GM21423 (cell line): ENCODE measurements around the gene BCL2.

Experiments
- ATAC-seq: cut with Tn5 transposase; IDR thresholded peaks from one replicate; pipeline ENCODE4 v1.9.1; 2021; ENCODE audit warnings: mild to moderate bottlenecking, moderate library complexity; ENCODE audit not compliant: unreplicated experiment

Gene BCL2

DNA sequence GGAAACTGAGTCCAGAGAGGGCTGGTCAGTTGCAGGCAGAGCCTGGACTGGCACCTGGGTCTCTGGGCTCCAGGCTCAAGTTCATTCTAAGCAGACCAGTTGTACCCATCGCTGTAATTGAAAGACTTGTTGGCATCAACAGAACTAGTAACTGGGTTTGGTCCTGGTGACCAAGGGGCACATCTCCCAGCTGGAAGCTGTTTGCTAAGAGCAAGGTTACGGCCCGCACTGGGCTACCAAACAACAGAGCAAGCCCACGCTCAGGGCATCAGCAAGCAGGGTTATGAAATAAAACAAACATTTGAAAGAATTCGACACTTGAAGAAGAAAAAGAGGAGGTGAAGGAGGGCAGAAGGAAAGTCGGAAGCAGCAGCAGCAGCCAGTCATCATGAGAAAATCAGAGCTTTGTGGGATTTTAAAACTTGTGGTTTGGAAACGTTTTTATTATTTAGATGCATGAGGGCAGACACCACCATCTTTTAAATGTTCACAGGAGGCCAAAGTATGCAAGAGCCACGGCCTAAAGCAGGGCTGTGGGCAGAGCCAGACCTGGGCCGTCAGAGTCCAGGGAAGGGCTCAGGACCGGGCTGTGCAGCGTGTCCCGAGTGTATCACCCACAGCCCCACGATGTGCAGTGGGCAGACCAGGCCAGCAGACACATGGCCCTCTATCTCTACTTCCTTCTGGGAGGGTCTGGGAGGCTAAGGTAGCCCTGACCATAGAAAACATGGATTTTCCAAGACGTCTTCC is 220.3 kb downstream of the BCL2 start:
- peak; percentile 3 for ATAC-seq

DNA sequence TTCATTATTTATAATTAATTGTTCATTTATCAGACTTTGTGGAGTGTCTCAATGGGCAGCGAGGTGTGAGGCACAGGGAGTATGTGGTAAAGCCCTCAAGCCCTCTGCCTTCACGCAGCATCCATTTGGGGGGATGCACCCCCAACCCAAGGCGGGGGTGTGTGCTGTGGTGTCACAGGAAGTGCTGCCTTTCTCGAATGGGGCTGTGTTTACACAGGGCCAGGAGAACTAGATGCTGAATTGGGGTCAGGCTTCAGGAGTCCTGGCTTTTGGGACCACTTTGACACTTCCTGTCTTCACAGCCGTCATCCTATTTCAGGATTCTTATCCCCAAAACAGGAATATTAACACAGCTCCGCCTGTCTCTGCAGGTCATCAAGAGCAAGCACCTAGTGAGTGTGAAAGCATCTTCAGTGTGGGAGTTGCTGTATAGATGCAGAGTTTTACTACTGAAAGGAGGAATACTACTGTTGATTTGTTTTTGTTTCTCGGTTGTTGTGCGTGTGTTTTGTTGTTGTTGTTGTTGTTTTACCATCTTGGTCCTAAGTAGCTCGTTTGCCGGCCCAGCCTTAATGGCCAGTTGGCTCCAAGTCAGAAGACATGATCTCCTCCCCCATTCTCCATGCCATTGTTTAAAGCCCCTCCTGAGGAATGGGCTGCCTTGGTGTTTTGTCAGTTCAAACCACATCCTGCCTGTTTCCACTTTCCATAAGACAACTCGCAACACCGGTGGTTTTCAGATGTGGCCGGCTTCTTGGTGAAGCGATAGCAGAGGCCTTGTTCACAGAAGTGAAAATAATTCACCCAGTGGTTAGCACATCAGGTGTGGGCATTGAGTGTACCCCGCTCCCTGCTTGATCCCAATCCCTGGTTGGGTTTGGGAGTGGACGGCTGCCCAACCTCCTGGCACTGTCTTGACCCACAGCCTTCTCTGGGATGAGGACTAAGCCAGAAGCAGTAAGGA is 221.3 kb downstream of the BCL2 start:
- peak; percentile 65 for ATAC-seq

DNA sequence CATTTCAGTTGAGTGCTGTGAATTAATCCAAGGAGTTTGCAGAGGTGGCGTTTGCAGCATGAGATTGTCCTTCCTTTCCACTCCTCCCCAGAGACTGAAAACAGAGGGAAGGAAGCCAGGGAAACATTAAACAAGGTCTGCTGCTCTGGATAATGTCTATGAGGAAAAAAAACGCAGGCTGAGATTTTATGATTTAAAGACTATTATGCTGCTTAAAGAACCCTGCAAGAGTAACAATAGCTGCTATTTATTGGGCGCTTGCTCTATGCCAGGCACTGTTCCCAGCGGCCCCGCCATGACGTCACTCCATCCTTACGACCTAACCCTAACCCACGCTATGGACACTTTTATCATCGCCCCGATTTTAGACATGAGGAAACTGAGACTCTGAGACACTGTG is 222.4 kb downstream of the BCL2 start:
- ATAC-seq = no peak

DNA sequence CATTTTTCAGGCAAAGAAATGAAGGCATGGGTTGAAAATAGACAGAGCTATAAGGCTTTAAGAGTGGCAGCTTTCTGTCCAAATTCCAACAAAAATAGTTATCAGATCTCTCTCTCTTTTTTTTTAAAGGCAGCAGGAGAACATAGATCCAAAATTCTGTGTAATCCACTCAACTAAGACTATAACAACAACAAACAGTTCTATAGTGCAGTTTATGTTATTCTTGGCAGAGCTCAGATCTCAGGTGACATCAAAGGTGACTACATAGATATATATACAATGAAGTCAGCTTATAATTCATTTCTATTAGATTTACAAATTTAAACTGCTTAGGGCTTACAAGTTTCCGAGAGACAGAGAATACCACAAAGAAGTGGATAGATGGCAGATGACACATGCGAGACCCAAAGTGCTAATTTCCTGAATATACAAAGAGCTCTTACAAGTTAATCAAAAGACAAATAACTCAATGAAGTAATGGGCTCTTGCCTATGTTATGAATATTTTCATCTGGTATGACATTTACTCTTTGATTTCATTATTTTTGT is 223.2 kb downstream of the BCL2 start:
- ATAC-seq = no peak

DNA sequence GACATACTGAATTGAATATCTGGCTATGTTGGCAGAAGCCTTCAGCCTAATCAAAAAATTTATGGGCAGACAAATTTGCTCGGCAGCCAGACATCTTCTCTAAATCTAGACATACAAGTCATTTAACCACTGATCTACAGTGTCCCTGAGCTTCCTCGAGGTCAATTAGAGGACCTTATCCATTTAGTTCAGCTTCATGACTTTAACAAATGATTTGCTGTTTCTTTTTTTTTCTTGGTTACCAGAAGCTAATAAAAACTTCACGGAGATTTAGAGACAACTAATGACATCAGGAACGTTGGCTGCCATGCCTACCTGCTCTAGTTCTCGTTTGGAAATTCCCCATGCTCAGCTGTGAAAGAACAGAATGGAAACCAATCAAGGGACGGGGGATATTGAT is 223.8 kb downstream of the BCL2 start:
- ATAC-seq = no peak

DNA sequence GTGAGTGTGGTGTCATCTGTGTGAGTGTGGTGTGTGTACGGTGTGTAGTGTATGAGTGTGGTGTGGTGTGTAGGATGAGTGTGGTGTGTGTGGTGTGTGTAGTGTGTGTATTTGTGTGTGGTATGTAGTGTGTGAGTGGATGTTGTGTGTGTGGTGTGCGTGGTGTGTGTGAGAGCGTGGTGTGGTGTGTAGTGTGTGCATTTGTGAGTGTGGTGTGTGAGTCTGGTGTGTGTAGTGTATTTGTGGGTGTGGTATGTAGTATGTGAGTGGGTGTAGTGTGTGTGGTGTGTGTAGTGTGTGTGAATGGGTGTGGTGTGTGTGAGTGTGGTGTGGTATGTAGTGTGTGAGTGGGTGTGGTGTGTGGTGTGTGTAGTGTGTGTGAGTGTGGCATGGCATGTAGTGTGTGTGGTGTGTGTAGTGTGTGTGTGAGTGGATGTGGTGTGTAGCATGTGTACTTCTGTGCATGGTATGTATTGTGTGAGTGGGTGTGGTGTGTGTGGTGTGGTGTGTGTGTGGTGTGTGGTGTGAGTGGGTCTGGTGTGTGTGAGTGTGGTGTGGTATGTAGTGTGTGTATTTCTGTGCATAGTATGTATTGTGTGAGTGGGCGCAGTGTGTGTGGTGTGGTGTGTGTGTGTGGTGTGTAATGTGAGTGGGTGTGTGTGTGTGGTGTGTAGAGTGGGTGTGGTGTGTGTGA is 227.8 kb downstream of the BCL2 start:
- no peak for ATAC-seq

DNA sequence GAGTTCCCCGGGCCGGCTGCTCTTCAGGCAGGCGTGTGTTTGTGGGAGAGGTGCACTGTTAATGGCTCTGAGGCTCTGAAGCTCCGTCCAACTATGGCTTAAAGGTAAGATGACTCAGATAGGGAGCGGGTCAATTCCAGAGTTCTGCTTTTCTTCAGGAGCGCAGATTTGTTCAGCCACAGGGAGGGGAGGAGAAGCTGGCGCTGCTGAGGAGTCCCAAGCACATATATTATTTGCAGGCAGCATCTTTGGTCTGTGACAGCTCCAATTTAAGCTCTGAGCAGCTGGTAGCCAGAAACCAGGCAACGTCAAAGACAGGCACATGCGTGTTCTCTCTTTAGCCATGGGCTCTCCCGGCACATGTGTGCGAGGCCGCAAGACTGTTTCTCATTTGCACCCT is 229.2 kb downstream of the BCL2 start:
- no peak for ATAC-seq

DNA sequence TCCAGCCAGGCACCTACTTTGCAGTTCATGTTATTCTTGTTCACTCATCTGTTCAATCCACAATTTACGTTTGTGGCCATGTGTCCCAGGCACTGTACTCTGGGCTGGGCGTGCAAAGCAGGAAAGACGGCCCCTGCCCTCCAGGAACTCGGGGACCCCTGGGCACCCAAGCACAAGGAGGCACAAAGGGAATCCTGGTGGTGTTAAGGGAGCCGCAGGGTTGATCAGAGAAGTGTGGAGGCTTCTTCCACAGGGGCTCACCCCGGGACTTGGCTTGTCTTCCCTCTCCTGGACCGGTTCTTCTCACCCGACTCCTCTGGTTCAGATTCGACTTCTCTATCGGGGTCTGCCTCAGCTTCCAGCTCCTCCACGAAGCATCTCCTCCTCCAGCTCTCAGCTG is 230.5 kb downstream of the BCL2 start:
- no peak for ATAC-seq

DNA sequence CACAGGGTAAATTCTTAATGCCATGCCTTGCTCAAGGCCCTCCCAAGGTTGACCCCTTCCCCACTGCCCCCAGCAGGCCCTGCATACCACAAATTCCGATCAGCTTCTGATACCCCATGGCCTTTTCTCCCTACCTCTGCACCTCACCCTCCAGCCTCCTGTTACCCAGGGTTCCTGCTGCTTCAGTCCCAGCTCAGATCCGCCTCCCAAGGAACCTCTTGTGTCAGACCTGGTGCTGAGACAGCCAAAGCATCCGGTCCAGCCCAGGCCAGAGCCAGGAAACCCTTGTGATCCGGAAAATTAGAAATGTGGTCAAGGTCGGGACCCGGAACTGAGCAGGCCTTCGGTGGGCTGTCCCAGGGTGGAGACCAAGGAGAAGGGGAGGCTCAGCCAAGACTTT is 231.3 kb downstream of the BCL2 start:
- ATAC-seq = no peak

DNA sequence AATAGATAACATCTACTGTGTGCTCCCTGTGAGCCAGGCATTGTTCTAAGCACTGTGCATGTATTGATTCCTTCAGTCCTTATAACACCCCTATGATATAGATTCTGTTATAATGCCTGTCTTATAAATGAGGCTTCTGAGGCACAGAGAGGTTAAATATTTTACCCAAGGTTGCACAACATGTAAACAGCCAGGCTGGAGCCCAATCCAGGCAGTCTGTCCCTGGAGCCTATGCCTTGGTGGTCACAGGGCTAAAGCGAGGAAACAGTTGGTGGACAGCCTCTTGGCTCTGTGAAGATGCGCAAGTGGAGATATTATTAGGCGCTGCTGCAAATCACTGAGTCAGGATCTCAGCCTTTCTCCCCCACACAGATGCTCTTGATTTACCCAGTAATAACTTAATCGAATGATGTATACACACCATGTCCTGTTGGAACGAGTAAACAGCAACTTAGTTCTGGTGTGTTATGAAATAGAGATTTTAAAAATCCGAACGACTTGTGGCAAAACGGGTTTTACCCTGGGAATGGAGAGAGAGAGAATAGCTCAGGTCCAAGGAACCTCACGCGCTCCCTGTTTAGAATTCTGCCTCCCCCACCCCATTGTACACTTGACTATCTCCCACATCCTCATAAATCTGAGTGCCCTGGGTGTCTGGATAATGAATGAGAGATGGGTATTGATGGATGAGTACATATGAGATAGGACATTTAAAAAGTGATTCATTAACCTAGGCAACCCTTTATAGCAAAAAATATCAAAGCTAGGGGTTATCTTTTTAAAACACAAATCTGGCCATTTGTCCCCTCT is 231.9 kb downstream of the BCL2 start:
- no peak for ATAC-seq

DNA sequence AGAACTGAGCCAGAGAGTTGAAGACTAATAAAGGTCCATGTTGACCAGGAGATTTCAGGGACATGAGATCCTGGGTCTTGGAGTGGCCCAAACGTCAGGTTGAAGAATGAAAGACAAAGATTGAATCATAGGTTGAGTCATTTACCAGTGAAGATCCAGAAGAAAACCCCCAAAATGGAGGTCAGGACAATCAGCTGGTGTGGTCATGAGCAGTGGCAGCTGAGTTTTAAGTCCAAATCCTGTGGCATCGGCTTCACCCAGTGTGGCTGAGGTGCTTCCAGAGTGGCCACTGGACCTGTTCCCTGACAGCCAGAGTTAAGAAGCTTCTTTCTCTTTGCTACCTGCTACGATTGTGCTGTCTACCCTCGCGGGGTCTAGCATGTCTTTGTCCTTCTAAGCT is 234.0 kb downstream of the BCL2 start:
- ATAC-seq = no peak

DNA sequence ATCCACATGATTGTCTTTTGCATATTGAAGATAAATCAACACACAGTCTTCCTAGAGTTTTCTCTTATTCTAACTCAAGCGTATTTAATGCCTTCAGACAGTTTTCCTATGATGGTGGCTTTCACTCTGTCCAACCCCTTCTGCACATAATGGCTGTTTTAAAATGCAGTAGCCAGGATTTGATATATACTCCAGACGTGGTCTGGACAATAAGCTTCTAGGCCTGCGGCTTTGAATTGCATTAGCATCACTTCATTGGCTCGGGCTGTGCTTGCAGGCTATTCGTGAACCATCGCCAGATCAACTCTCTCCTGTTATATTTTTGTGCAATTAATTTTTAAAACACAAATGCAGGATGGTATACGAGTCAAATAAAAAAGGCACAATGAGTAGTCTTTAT is 235.3 kb downstream of the BCL2 start:
- ATAC-seq = no peak

DNA sequence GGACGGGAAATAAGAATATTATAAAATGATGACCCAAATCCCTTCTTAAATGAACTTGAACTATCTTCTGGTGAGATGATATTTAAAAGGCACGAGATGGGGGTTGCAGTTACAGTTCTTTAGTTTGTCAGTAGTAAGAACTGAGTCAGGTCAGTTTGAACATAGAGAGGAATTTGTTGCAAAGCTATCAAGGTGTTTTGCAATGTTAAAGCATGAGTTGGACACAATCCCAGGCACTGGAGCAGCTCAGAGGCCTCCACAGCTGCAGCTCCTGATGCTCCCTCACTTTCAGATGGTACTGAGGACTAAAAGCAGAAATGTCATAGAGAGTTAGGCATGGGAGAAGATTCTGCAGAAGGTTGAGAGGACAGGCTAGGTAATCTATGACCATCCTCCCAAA is 236.0 kb downstream of the BCL2 start:
- ATAC-seq = no peak

DNA sequence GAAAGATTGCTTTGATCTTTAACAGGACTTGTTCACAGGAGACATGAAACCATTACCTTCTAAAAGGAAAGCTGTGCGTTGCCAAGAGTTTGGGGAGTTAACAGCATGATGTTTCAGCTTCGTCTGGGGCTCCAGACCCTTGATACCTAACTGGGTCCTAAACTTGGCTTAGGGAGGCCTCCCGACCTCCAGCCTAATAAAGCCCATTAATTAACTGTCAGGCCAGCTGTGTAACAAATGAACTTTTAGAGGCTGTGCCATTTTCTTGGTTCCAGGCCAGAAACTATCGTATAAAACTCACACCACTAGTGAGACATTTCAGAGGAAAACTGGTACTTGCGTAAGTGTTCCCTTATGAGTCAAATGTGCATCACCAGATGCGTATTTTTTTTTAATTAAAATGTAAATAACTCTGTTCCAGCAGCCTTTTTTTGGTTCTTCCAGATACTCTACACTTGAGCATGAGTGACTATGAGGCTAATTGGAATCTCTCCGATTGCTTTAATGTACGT is 236.5 kb downstream of the BCL2 start:
- ATAC-seq = no peak

DNA sequence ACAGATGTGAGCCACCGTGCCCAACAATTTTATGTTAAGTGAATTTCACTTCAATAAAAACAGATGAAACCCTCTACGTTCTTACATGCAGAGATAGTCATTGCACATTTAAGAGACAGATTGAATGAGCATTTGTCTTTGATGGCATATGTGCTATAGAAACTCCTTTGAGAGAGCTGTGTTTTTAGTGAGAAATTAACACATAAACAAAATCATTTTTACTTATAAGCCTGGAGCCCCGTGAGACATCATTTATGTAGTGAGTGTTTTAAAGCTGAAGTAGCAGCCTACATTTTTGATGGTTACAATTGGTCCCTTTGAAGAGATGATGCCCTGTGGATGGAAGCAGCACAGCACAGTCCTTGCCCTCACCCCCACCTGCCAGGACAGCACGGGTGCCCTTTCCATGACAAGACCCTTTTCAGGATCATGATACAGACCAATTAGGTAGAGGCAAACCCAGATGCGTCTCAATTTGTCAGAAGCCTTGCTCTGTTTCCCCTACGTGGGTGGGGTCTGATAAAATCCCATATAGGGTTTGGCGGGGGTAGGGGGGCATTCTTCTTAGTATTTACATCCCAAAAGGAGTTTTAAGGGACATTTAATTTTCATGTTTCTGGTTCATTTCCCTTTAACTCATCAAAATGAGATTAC is 237.1 kb downstream of the BCL2 start:
- no peak for ATAC-seq

DNA sequence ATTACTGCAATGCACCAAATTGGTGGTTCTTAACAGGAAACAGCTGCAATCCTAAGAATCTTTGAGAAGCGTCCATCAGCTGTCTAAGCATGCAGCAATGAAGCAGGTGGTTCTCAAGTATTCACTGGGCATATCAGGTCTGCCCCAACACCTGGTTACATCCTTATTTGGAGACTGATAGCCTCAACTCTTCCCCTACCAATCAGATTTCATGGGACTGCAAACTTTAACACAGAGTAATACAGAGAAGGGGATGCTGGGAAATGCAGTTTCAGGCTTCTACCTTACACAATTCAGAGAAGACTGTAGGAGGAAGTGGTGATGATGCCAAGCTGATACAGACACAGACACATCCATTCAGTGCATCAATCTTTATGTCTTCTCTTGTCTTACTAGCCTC is 240.5 kb downstream of the BCL2 start:
- peak; percentile 36 for ATAC-seq

DNA sequence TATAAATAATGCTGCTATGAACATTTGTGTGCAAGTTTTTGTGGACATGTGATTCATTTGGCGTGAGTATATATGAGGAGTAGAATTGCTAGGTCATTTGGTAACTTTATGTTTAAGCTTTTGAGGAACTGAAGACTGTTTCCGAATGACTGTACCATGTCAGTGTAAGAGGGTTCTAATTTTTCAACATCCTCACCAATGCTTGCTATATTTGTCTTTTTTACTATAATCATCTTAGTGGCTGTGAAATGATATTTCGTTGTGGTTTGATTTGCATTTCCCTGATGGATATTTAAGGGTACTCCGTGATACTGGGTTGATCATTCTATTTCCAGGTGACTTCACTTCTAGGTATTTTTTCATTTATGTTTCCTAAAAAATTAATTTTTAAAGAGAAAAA is 241.1 kb downstream of the BCL2 start:
- peak; percentile 86 for ATAC-seq

DNA sequence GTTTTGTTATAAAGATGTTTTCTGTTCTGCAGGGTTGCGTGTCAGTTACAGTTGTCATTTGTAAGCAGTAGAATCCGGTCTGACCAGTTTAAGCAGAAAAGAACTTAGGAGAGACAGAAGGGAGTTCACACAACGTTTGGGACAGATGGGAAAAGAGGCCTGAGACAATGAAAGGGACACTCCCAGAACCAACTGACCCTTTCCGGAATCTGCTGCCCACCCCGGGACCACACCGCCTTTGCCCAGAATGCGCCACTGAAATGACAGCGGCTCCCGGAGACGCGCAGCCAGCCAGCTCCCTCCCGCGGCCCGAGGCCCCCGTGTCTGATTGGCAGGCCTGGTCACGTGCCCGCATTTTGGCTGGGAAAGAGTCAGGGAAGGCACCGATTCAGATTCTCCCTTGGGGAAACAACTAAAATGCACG is 244.6 kb downstream of the BCL2 start:
- peak; percentile 34 for ATAC-seq

DNA sequence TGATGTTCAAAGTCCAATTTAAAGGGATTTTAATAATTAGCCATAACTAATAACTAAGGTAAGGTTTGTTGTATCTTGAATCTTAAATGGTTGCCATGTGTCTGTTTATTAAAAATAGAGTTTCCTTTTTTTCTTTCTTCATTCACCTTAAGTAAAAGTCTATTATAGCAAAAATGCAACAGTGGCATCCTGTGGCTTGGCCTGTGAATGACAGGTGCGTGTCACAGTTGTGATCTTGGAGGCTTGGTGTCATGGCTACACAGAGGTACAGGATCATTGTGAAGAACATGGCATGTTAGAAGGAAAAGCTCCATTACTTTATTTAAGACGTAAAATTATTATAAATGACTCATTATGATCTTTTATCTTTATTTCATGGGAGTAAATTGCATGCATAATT is 246.1 kb downstream of the BCL2 start:
- no peak for ATAC-seq
